CD14-positive monocyte (primary cell): ENCODE results near the gene NBEA. TPM values are rescaled to one million over a fixed set of nuclear protein-coding genes. Genes with fewer than 3 reads are reported as not detected.

Source experiments
- DNase-seq, 3 donors: peaks; one replicate each; pipeline ENCODE4 v3.0.0-alpha.2; 2011 to 2022
- H2AFZ ChIP-seq: 2 replicates; pipeline ENCODE4 v1.6.0; 2012; ENCODE audit warnings: mild to moderate bottlenecking, low read depth, low read length, inconsistent platforms; ENCODE audit not compliant: insufficient read depth, poor library complexity, severe bottlenecking
- H3K27ac ChIP-seq, 2 donors: 1 replicate in 1 of 2; 2 replicates in 1 of 2; pipeline ENCODE4 v1.5.1; 2012 to 2013; ENCODE audit warnings: low read length in 2 of 2, control low read depth in 1 of 2, inconsistent platforms in 1 of 2, low read depth in 1 of 2, mild to moderate bottlenecking in 1 of 2
- H3K27me3 ChIP-seq, 2 donors: one replicate each; pipeline versions ENCODE4 v1.6.0 to v1.6.1; 2011 to 2013; ENCODE audit warnings: low read length in 2 of 2; ENCODE audit not compliant: control insufficient read depth in 2 of 2, insufficient read depth in 2 of 2
- H3K36me3 ChIP-seq, 2 donors: replicated peaks in 1 of 2; 1 replicate in 1 of 2; 2 replicates in 1 of 2; pipeline versions ENCODE4 v1.5.1 to v1.6.1; 2012 to 2013; ENCODE audit warnings: low read length in 2 of 2, control low read depth in 1 of 2, inconsistent platforms in 1 of 2, mild to moderate bottlenecking in 1 of 2; ENCODE audit not compliant: insufficient read depth in 2 of 2, control insufficient read depth in 1 of 2
- H3K4me1 ChIP-seq, 2 donors: 1 replicate in 1 of 2; 2 replicates in 1 of 2; pipeline versions ENCODE4 v1.5.1 to v1.6.1; 2012 to 2013; ENCODE audit warnings: low read length in 2 of 2, control low read depth in 1 of 2, inconsistent platforms in 1 of 2, mild to moderate bottlenecking in 1 of 2, moderate library complexity in 1 of 2; ENCODE audit not compliant: insufficient read depth in 2 of 2, control insufficient read depth in 1 of 2
- H3K4me2 ChIP-seq: replicated peaks from 2 replicates; pipeline ENCODE3; 2012; ENCODE audit warnings: low read length, moderate library complexity, mild to moderate bottlenecking; ENCODE audit not compliant: poor library complexity, severe bottlenecking; ENCODE audit errors: extremely low read depth
- H3K4me3 ChIP-seq, 3 experiments: fragments of 200-600 bp in 1 of 3; sonication (generic) in 1 of 3; replicated peaks in 1 of 3; 1 replicate in 2 of 3; 2 replicates in 1 of 3; pipeline ENCODE4 v1.5.1; 2011 to 2013; ENCODE audit warnings: low read length in 3 of 3, mild to moderate bottlenecking in 3 of 3, control low read depth in 2 of 3, low read depth in 2 of 3, inconsistent platforms in 1 of 3, moderate library complexity in 1 of 3
- H3K79me2 ChIP-seq: 2 replicates; pipeline ENCODE4 v1.6.0; 2012; ENCODE audit warnings: mild to moderate bottlenecking, control low read depth, inconsistent platforms, low read length, moderate library complexity; ENCODE audit not compliant: insufficient read depth
- H3K9ac ChIP-seq: 2 replicates; pipeline ENCODE4 v1.6.0; 2017; ENCODE audit warnings: low read length, mild to moderate bottlenecking; ENCODE audit not compliant: insufficient read depth, poor library complexity, severe bottlenecking
- H3K9me3 ChIP-seq, 2 donors: replicated peaks in 1 of 2; 1 replicate in 1 of 2; 2 replicates in 1 of 2; pipeline versions ENCODE4 v1.5.1 to v1.6.1; 2012 to 2013; ENCODE audit warnings: low read length in 2 of 2, control low read depth in 1 of 2; ENCODE audit not compliant: control insufficient read depth in 1 of 2, insufficient read depth in 1 of 2
- H4K20me1 ChIP-seq: 2 replicates; pipeline ENCODE4 v1.6.0; 2012; ENCODE audit warnings: mild to moderate bottlenecking, low read length, control low read depth, moderate library complexity; ENCODE audit not compliant: insufficient read depth
- H3K27ac Mint-ChIP-seq, 7 donors: one replicate each; pipeline ENCODE4 v1.8.0; 2020; ENCODE audit warnings: mild to moderate bottlenecking in 7 of 7, mixed read lengths in 7 of 7, moderate library complexity in 6 of 7, inconsistent platforms in 2 of 7
- H3K27me3 Mint-ChIP-seq, 3 donors: one replicate each; pipeline ENCODE4 v1.8.0; 2021 to 2022; ENCODE audit warnings: low read depth in 3 of 3, mild to moderate bottlenecking in 3 of 3, mixed read lengths in 3 of 3, moderate library complexity in 3 of 3, inconsistent platforms in 1 of 3
- H3K36me3 Mint-ChIP-seq, 2 donors: one replicate each; pipeline ENCODE4 v1.8.0; 2020; ENCODE audit warnings: mixed read lengths in 2 of 2, inconsistent platforms in 1 of 2, mild to moderate bottlenecking in 1 of 2
- H3K4me1 Mint-ChIP-seq: one replicate; pipeline ENCODE4 v1.8.0; 2020; ENCODE audit warnings: mild to moderate bottlenecking, mixed read lengths
- H3K4me3 Mint-ChIP-seq, 2 donors: one replicate each; pipeline ENCODE4 v1.8.0; 2020; ENCODE audit warnings: mild to moderate bottlenecking in 2 of 2, mixed read lengths in 2 of 2, moderate library complexity in 1 of 2
- H3K9me3 Mint-ChIP-seq, 7 donors: one replicate each; pipeline ENCODE4 v1.8.0; 2020 to 2022; ENCODE audit warnings: mixed read lengths in 7 of 7, mild to moderate bottlenecking in 6 of 7, moderate library complexity in 6 of 7, inconsistent platforms in 2 of 7
- WGBS: methylation state at CpG from one replicate; pipeline ENCODE4 v1.1.5; 2013; ENCODE audit warnings: missing lambda C conversion rate; ENCODE audit not compliant: insufficient coverage; 5-methylcytosine and 5-hydroxymethylcytosine counted together
- intact Hi-C, 2 donors: fragments of 100-400 bp; cut with micrococcal nuclease; formaldehyde crosslinking; loops; one replicate each; pipeline versions ENCODE4 v1.15.0 to v1.15.1; 2023
- polyA plus RNA-seq, 3 donors: library from polyadenylated mRNA; depleted of rRNA in 1 of 3; unstranded in 2 of 3; stranded (reverse) in 1 of 3; fragments of 300-500 nt in 2 of 3; fragments of >200 nt in 1 of 3; fragmentation: Illumina TruSeq in 2 of 3; gene quantifications; 1 replicate in 2 of 3; 2 replicates in 1 of 3; pipeline ENCODE4 v1.2.3, GENCODE V29; 2012 to 2021
- TF ChIP-seq, protein P1 (sequence below): fragments of 200-600 bp; IDR thresholded peaks from one replicate; pipeline ENCODE4 v1.8.0; 2022; ENCODE audit warnings: antibody characterized with exemption, mild to moderate bottlenecking

Gene NBEA
- polyA plus RNA-seq, 3 donors, result 0.03 to 0.23 (median 0.08) TPM

DNA sequence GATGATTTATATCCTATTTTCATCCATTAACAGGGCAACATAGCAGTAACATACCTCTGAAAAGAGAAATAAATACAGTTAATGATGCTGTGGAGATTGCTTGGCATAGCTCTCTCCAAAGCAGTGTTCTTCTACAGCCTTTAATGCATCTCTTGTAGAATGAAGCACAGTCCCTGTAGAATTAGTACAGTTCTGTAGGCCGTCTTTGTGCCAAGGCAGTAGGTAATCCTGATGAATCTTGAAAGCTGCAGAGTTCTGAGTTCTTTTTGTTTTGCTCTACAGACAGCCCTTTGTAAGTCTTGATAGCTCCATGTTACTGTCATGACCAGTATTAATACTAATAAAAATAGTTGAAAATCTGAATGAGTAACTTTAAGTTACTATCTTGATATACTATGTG is 350.3 kb downstream of the NBEA start:
- H3K36me3 ChIP-seq, result no peaks in the 10 kb centered on the region

DNA sequence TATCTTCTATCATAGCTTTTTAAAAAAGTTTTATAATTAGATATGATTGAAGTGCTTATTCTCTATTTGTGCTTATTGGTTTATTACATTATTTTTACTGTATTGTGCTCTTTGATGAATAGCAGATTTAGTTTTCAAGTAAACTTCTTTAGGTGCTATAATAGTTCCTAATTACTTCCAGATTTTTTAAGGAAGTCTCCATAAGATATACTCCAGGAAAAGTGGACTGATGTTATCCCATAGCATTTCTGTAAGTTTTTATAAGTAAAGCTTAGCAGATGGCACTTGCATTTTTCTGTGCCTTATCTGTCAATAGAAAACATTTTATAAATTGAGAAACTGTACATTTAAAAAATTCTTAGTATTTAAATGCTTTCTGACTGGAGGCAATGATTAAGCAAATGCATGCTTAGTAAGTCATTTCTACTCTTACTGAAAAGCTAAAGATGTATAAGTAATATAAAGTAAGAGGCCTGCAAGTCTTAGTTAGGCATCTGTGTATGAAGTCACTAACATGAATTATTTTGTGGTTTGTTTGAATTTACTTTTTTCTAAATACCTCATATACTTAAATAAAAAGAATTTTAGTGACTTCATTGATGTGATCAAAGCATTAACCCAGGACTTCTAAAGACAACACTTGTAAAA is 351.6 kb downstream of the NBEA start:
- Histone ChIP-seq H3K9me3 (no peaks in the 10 kb centered on the region), H4K20me1 (no peaks in the 10 kb centered on the region), H3K27me3 (no peaks in the 10 kb centered on the region), H3K4me3 (no peak overlapping the region), H3K9ac (no peak overlapping the region), H3K4me2 (no peak overlapping the region), H3K27ac (no peak overlapping the region), H3K36me3 (no peaks in the 10 kb centered on the region), H3K4me1 (no peaks in the 10 kb centered on the region), H2AFZ (no peak overlapping the region), H3K79me2 (no peaks in the 10 kb centered on the region)
- TF ChIP-seq, protein P1, sequence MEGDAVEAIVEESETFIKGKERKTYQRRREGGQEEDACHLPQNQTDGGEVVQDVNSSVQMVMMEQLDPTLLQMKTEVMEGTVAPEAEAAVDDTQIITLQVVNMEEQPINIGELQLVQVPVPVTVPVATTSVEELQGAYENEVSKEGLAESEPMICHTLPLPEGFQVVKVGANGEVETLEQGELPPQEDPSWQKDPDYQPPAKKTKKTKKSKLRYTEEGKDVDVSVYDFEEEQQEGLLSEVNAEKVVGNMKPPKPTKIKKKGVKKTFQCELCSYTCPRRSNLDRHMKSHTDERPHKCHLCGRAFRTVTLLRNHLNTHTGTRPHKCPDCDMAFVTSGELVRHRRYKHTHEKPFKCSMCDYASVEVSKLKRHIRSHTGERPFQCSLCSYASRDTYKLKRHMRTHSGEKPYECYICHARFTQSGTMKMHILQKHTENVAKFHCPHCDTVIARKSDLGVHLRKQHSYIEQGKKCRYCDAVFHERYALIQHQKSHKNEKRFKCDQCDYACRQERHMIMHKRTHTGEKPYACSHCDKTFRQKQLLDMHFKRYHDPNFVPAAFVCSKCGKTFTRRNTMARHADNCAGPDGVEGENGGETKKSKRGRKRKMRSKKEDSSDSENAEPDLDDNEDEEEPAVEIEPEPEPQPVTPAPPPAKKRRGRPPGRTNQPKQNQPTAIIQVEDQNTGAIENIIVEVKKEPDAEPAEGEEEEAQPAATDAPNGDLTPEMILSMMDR, result no peak
- intact Hi-C loops, result no loop called here
- no peak overlapping the region for H3K4me3 Mint-ChIP-seq
- H3K4me1 Mint-ChIP-seq, result peaks cover 4% of the 10 kb centered on the region
- H3K27ac Mint-ChIP-seq, result no peak overlapping the region
- peaks cover 0 to 2% (median 0%) of the 10 kb centered on the region in 3 donors for H3K27me3 Mint-ChIP-seq
- no peaks in the 10 kb centered on the region for H3K36me3 Mint-ChIP-seq
- H3K9me3 Mint-ChIP-seq, result peaks cover 0 to 5% (median 0%) of the 10 kb centered on the region in 7 donors
- no peak for DNase-seq

More for the DNA sequence above, 350.3 kb downstream of the NBEA start:
- peaks cover 0 to 5% (median 0%) of the 10 kb centered on the region in 7 donors for H3K9me3 Mint-ChIP-seq
- H3K9ac ChIP-seq, result no peak overlapping the region
- no peaks in the 10 kb centered on the region for H4K20me1 ChIP-seq
- no peak overlapping the region for H3K27ac ChIP-seq
- no peak overlapping the region for H3K4me2 ChIP-seq
- H3K4me1 ChIP-seq, result no peaks in the 10 kb centered on the region
- DNase-seq, result no peak
- TF ChIP-seq, protein P1, result no peak
- H3K27ac Mint-ChIP-seq, result no peak overlapping the region
- WGBS, result no CpG with 5 or more reads among the region's 1 CpG
- no peaks in the 10 kb centered on the region for H3K9me3 ChIP-seq
- peaks cover 0 to 2% (median 0%) of the 10 kb centered on the region in 3 donors for H3K27me3 Mint-ChIP-seq
- no peaks in the 10 kb centered on the region for H3K27me3 ChIP-seq
- H3K4me1 Mint-ChIP-seq, result peaks cover 4% of the 10 kb centered on the region
- H3K4me3 ChIP-seq, result no peak overlapping the region
- H3K79me2 ChIP-seq, result no peaks in the 10 kb centered on the region
- H3K4me3 Mint-ChIP-seq, result no peak overlapping the region
- no peaks in the 10 kb centered on the region for H3K36me3 Mint-ChIP-seq
- intact Hi-C loops, result no loop called here
- no peak overlapping the region for H2AFZ ChIP-seq
